NCI-H187 treated with DMSO at 0.1 percent for 48 hours (cell line): Measurements from ENCODE around the gene CAMK2D.

Source experiments
- DNase-seq: peaks from one replicate; lab custom pipeline; 2025; lab: John Stamatoyannopoulos, UW

The CAMK2D gene

DNA sequence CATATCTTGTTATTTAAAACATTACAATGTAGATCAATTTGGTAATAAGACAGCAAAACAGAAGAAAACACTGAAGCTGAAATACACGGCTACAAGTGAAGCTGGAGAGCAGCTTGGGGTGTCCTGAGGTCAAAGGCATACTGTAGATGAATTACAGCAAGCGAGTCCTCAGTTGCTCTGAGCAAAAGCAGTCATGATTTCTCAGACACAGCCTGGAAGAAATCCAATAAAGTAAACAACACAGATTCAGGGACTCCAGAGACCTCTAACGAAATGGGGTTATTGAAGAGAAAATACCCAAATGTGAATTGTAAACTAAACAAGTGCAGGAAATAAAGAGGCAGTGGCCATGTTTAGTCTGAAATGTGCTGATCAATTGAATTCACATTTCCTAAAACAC lies 324.4 kb downstream of the CAMK2D start:
- no peak for DNase-seq

DNA sequence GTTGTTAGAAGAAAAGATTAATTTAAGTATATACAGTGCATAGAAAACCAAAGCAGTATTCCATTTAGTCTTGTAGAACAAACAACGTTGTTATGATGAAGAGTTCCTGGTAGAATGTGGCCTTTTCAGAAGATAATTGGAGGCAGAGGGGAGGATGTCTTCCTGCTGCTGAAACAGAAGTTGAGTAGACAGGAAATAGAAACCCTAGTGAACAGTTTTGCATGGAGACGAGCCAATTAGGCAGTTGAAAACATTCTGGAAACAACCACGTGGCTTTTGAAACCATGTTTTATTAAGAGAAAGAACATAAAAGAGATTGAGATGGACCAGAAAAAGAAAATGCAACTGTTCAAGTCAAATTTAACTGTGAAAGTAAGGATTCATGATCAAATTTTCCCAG lies 325.2 kb downstream of the CAMK2D start:
- no peak for DNase-seq

DNA sequence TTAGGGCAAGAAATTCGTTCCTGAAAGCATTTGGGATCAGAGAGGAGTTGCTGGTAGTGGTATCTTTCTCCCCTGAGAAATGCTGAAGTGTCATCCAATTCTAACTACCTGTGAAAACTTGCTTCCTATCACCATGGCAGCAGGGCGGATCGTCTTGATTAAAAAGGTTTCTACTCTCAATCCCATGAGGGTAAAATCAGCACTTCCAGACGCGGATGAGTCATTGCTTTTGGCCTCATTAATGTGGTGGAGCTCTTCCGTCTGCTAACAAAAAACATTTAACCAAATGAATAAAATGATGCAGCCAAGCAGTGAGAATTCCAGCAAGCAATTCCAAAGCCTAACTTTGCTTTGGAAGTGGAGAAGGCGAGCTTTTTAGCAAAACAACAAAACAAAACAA lies 325.6 kb downstream of the CAMK2D start:
- no peak for DNase-seq

- no peak for DNase-seq
Observed at GRCh38 chr4:113434247-113434587, 327.3 kb downstream of the CAMK2D start.

DNA sequence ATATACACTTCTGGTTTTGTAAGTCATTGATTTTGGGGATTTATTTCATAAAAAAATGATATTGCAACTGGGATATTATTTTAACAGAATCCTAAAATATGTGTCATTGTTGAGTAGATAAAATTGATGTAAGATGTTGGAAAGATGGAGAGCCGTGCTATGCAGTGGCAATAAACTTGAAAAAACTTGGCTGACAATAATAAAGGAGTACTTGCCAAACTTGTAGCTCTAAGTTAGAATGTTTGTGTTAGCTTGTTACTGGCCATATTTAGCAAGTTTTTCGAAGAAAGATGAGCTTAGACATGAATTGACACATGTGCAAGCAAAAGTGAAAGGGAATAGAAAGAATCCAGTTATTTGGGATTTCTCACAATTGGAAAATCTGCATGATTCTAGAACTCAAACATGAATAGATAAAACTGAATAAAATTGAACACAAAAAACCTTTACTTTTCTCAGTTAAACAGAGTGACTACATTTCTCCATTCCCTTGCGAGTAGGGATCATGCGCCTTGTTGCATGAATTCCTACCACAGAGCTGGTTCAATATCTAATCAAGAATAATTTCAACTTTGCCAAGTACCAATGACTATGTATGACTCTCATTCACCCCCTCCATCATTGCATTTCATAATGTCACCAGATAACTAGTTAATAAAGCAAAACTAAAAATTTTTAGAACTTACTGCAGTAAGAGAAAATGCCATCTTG lies 327.8 kb downstream of the CAMK2D start:
- DNase-seq: no peak

DNA sequence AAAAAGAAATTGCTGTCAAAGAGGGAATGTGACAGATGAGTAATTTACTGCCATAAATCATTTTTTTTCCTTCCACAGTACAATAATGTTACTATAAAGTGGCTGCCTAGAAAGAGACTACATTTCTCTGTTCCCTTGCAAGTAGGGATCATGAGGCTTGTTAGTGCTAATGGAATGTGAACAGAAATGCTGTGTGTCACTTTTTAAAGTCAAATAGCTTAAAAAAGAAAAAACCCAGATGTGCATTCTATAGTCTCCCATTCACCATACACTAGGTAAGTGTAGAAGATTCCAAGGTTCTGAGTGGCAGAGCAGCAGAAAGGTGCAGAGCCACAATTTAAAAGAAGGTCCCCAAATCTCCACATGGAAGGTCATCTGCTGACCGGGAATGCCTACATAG lies 328.4 kb downstream of the CAMK2D start:
- no peak for DNase-seq

DNA sequence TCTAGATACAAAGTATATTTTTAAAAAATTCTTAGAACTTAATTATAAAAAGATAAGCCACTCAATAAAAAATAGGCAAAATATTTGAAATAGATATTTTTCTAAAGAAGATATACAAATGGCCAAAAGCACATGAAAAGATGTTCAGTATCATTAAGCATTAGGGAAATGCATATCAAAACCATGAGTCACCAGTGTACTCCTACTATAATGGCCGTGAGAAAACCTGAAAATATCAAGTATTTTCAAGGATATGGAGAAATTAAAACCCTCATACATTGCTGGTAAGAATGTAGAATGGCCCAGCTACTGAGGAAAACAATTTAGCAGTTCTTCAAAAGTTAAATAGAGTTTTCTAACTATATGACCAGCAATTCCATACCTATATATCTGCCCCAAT lies 337.9 kb downstream of the CAMK2D start:
- no peak for DNase-seq

- no peak for DNase-seq
Observed at GRCh38 chr4:113420938-113421337, 340.6 kb downstream of the CAMK2D start.

DNA sequence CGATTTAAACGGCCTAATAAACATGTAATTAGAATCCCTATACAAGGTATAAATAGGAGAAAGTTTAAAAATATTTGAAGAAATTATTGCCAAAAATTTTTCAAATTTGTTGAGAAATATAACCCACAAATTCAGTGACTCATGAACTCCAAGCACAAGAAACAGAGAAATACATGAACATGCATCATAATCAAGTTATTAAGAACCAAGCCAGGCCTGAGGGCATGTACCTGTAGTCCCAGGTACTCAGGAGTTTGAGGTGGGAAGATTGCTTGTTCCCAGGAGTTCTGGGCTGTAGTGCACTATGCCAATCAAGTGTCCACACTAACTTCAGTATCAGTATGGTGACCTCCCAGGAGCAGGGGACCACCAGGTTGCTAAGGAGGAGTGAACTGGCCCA lies 341.9 kb downstream of the CAMK2D start:
- DNase-seq: no peak

GRCh38 chr4:113411496-113411938 lies 350.0 kb downstream of the CAMK2D start:
- no peak for DNase-seq

GRCh38 chr4:113410686-113411085 lies 350.9 kb downstream of the CAMK2D start:
- no peak for DNase-seq

DNA sequence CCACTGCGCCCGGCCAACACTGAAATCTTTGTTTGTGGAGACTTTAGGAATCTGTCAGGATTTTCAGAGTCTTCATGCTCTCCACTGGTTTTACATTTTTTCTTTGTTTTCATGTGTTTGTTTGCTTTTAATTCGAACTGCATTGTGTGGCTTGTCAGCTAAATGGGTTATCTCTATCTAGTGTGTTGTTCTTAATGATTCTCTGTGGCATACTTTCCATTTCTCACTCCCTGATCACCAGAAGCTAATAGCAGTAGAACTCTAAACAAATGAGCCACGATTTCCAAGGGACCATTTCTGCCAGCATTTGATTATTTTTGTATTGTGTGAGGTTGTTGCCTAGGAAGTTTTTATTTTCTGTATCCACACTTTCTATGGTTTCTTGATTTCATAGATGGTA lies 352.4 kb downstream of the CAMK2D start:
- no peak for DNase-seq

- no peak for DNase-seq
Observed at GRCh38 chr4:113407409-113407808, 354.1 kb downstream of the CAMK2D start.

- DNase-seq: no peak
Observed at GRCh38 chr4:113406723-113407016, 354.9 kb downstream of the CAMK2D start.

- no peak for DNase-seq
Observed at GRCh38 chr4:113405874-113406722, 355.4 kb downstream of the CAMK2D start.

DNA sequence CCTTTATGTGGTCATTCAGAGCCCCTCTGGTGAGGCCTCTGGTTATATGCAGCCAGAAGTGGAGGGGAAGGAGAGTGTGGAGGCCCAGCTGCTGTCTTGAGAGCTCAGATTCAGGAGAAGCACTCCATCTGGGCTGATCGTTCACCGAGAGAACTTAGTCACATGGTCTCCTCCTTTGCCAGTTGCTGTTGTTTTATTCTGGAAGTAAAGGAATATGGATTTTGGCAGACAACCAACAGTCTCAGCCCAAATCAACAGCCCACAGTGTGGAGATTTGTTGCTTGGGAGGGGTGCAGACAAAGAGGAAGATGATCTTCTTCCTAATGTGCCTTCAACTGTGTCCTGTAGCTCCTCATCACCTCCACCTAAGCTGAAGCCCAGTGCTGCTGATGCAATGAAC lies 356.7 kb downstream of the CAMK2D start:
- no peak for DNase-seq

- no peak for DNase-seq
Observed at GRCh38 chr4:113404167-113404571, 357.4 kb downstream of the CAMK2D start.
